ELF-1 (cell line): ENCODE results near the gene ZFAND3.
A peak's percentile ranks its signal among the peaks of the same experiment; 100 is the strongest.
"Not testable (repeated sequence)": the region's sequence is repeated elsewhere in the genome, so short reads cannot be mapped to it uniquely, and the experiment has no call there.

Experiments used
- DNase-seq: peaks from one replicate; pipeline ENCODE4 v3.0.0-alpha.2; 2016; ENCODE audit warnings: low read depth, low spot score

Gene ZFAND3

GRCh38 chr6:37972994-37973757 lies 153.6 kb downstream of the ZFAND3 start:
- no peak for DNase-seq

- DNase-seq: no peak
These were observed 154.9 kb downstream of the ZFAND3 start for GRCh38 chr6:37974381-37974780.

- DNase-seq: no peak
These were observed 155.4 kb downstream of the ZFAND3 start for GRCh38 chr6:37974943-37975342.

- DNase-seq: no peak
These were observed 158.2 kb downstream of the ZFAND3 start for GRCh38 chr6:37977715-37978114.

GRCh38 chr6:37979392-37980221 lies 160.1 kb downstream of the ZFAND3 start:
- no peak for DNase-seq

GRCh38 chr6:37980222-37980595 lies 160.7 kb downstream of the ZFAND3 start:
- no peak for DNase-seq

GRCh38 chr6:37981626-37982025 lies 162.1 kb downstream of the ZFAND3 start:
- DNase-seq: no peak

- no peak for DNase-seq
These were observed 162.8 kb downstream of the ZFAND3 start for GRCh38 chr6:37982317-37982716.

- no peak for DNase-seq
These were observed 164.4 kb downstream of the ZFAND3 start for GRCh38 chr6:37983720-37984501.

- no peak for DNase-seq
These were observed 165.1 kb downstream of the ZFAND3 start for GRCh38 chr6:37984578-37984977.

- no peak for DNase-seq
These were observed 165.8 kb downstream of the ZFAND3 start for GRCh38 chr6:37985355-37985754.

- DNase-seq: no peak
These were observed 167.5 kb downstream of the ZFAND3 start for GRCh38 chr6:37987018-37987417.

- DNase-seq: no peak
These were observed 168.0 kb downstream of the ZFAND3 start for GRCh38 chr6:37987559-37987958.

- no peak for DNase-seq
These were observed 168.6 kb downstream of the ZFAND3 start for GRCh38 chr6:37988127-37988526.

- no peak for DNase-seq
These were observed 169.2 kb downstream of the ZFAND3 start for GRCh38 chr6:37988696-37989095.

GRCh38 chr6:37990762-37991525 lies 171.4 kb downstream of the ZFAND3 start:
- DNase-seq: peak; percentile 8

- DNase-seq: no peak
These were observed 173.2 kb downstream of the ZFAND3 start for GRCh38 chr6:37992749-37993148.

GRCh38 chr6:37993194-37993593 lies 173.7 kb downstream of the ZFAND3 start:
- not testable (repeated sequence) for DNase-seq

- DNase-seq: no peak
These were observed 174.1 kb downstream of the ZFAND3 start for GRCh38 chr6:37993596-37993995.

- DNase-seq: no peak
These were observed 174.7 kb downstream of the ZFAND3 start for GRCh38 chr6:37994223-37994622.

- no peak for DNase-seq
These were observed 178.8 kb downstream of the ZFAND3 start for GRCh38 chr6:37998366-37998765.
